Chondrocyte (in vitro differentiated cells): ENCODE data around the gene TKT. TPM values are rescaled to one million over a fixed set of nuclear protein-coding genes. Genes with fewer than 3 reads are reported as not detected.
"Not testable (repeated sequence)": the region's sequence is repeated elsewhere in the genome, so short reads cannot be mapped to it uniquely, and the experiment has no call there.

Source experiments
- DNase-seq: peaks from one replicate; pipeline ENCODE4 v3.0.0; 2021; ENCODE audit warnings: mixed read lengths, low spot score
- H3K27ac Mint-ChIP-seq: one replicate; pipeline ENCODE4 v1.8.0; 2021; ENCODE audit warnings: mild to moderate bottlenecking, moderate library complexity, mixed read lengths; ENCODE audit not compliant: unreplicated experiment
- H3K27me3 Mint-ChIP-seq: 2 replicates; pipeline ENCODE4 v1.8.0; 2021; ENCODE audit warnings: low read depth, mixed read lengths
- H3K36me3 Mint-ChIP-seq: 2 replicates; pipeline ENCODE4 v1.8.0; 2021; ENCODE audit warnings: low read depth, mixed read lengths
- H3K4me1 Mint-ChIP-seq: 2 replicates; pipeline ENCODE4 v1.8.0; 2021; ENCODE audit warnings: low read depth, mild to moderate bottlenecking, mixed read lengths
- H3K4me3 Mint-ChIP-seq: one replicate; pipeline ENCODE4 v1.8.0; 2021; ENCODE audit warnings: mild to moderate bottlenecking, moderate library complexity, mixed read lengths; ENCODE audit not compliant: unreplicated experiment
- H3K9me3 Mint-ChIP-seq: 2 replicates; pipeline ENCODE4 v1.8.0; 2021; ENCODE audit warnings: low read depth, mixed read lengths
- total RNA-seq: library from RNA; stranded (reverse); gene quantifications from 3 replicates; pipeline ENCODE4 v1.2.1, GENCODE V29; 2021
- TF ChIP-seq, protein P1 (sequence below): fragments of 200-600 bp; sonication (generic); IDR thresholded peaks from 2 replicates; pipeline ENCODE4 v1.5.0; 2021; ENCODE audit warnings: antibody characterized with exemption, mild to moderate bottlenecking, moderate library complexity

The TKT gene
- total RNA-seq, 1 donor from 2014 or later, result 165 TPM

GRCh38 chr3:53299611-53300023, 43.8 kb upstream of the TKT start:
- H3K4me3 Mint-ChIP-seq, H3K27me3 Mint-ChIP-seq, H3K4me1 Mint-ChIP-seq, H3K9me3 Mint-ChIP-seq, DNase-seq: not testable (repeated sequence)
- H3K36me3 Mint-ChIP-seq, result peaks cover 13% of the 10 kb centered on the region
- TF ChIP-seq, protein P1, sequence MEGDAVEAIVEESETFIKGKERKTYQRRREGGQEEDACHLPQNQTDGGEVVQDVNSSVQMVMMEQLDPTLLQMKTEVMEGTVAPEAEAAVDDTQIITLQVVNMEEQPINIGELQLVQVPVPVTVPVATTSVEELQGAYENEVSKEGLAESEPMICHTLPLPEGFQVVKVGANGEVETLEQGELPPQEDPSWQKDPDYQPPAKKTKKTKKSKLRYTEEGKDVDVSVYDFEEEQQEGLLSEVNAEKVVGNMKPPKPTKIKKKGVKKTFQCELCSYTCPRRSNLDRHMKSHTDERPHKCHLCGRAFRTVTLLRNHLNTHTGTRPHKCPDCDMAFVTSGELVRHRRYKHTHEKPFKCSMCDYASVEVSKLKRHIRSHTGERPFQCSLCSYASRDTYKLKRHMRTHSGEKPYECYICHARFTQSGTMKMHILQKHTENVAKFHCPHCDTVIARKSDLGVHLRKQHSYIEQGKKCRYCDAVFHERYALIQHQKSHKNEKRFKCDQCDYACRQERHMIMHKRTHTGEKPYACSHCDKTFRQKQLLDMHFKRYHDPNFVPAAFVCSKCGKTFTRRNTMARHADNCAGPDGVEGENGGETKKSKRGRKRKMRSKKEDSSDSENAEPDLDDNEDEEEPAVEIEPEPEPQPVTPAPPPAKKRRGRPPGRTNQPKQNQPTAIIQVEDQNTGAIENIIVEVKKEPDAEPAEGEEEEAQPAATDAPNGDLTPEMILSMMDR, result peak; percentile 95
- H3K27ac Mint-ChIP-seq, result peak overlapping the region; percentile 78

GRCh38 chr3:53295410-53295809, 39.6 kb upstream of the TKT start:
- Mint-ChIP-seq H3K27ac (no peak overlapping the region), H3K27me3 (no peaks in the 10 kb centered on the region), H3K4me3 (no peak overlapping the region), H3K9me3 (no peaks in the 10 kb centered on the region), H3K4me1 (peaks cover 7% of the 10 kb centered on the region), H3K36me3 (peaks cover 9% of the 10 kb centered on the region)
- TF ChIP-seq, protein P1, result no peak
- DNase-seq, result no peak

- H3K27ac Mint-ChIP-seq, result no peak overlapping the region
- no peaks in the 10 kb centered on the region for H3K9me3 Mint-ChIP-seq
- H3K4me1 Mint-ChIP-seq, result no peaks in the 10 kb centered on the region
- TF ChIP-seq, protein P1, result no peak
- DNase-seq, result no peak
- H3K27me3 Mint-ChIP-seq, result no peaks in the 10 kb centered on the region
- H3K36me3 Mint-ChIP-seq, result peaks cover 9% of the 10 kb centered on the region
- no peak overlapping the region for H3K4me3 Mint-ChIP-seq
Observed at GRCh38 chr3:53293867-53294266, 38.0 kb upstream of the TKT start.

DNA sequence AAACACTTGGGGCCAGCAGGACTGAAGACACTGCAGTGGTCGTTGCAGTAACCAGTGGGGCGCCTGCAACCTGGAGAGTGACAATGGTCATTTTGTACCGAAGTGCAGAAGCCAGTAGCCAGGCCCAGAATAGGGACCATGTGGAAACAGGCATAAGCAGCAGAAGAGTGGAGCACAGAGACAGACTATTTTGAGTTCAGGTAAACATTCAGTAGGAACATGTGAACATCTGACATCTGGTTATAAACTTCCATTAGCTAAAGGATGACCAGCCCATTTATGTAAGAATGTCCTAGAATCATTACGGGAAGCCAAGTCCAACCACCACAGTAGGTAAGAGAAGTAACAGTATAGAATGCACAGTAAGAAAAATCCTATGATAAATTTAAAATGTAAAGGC, 32.4 kb upstream of the TKT start:
- Mint-ChIP-seq H3K4me3 (no peak overlapping the region), H3K9me3 (no peaks in the 10 kb centered on the region), H3K27ac (no peak overlapping the region), H3K27me3 (no peaks in the 10 kb centered on the region), H3K36me3 (peaks cover 12% of the 10 kb centered on the region), H3K4me1 (peaks cover 9% of the 10 kb centered on the region)
- TF ChIP-seq, protein P1, result no peak
- peak; percentile 18 for DNase-seq

- TF ChIP-seq, protein P1, result no peak
- Mint-ChIP-seq H3K4me3 (no peak overlapping the region), H3K4me1 (peaks cover 9% of the 10 kb centered on the region), H3K9me3 (no peaks in the 10 kb centered on the region), H3K36me3 (peaks cover 8% of the 10 kb centered on the region), H3K27me3 (no peaks in the 10 kb centered on the region), H3K27ac (peak overlapping the region; percentile 94)
- DNase-seq, result peak; percentile 22
Observed at GRCh38 chr3:53287131-53287629, 31.4 kb upstream of the TKT start.
